ENCODE measurements around the gene DDX10.
A peak's percentile ranks its signal among the peaks of the same experiment; 100 is the strongest.

The DDX10 gene

DNA sequence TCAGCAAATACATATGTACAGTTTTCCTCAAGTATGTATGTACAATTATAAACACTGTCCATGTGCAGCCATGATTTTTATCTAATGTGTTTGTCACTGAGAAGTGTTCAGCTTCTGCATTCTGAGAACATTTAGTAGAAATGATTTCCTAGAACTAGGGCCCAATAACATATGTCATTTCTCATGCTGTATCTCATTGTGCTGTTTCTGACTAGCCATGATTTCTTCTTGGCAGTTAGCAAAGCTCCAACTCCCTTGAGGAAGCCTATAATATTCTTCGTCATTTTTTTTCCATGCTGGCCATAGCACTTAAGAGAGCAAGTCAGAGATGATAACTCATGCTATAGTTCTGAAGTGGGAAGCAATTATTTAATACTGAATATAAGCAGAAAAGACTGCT lies 187.8 kb downstream of the DDX10 start:
- Histone ChIP-seq H3K4me1 (peaks cover 0 to 43% (median 16%) of the 10 kb centered on the region in 4 donors), H3K36me3 (no peaks in the 10 kb centered on the region), H3K4me3 (no peak overlapping the region), H3K9me3 (no peaks in the 10 kb centered on the region), H3K27ac (no peak overlapping the region), H3K27me3 (no peaks in the 10 kb centered on the region)
- TF ChIP-seq, protein P1, sequence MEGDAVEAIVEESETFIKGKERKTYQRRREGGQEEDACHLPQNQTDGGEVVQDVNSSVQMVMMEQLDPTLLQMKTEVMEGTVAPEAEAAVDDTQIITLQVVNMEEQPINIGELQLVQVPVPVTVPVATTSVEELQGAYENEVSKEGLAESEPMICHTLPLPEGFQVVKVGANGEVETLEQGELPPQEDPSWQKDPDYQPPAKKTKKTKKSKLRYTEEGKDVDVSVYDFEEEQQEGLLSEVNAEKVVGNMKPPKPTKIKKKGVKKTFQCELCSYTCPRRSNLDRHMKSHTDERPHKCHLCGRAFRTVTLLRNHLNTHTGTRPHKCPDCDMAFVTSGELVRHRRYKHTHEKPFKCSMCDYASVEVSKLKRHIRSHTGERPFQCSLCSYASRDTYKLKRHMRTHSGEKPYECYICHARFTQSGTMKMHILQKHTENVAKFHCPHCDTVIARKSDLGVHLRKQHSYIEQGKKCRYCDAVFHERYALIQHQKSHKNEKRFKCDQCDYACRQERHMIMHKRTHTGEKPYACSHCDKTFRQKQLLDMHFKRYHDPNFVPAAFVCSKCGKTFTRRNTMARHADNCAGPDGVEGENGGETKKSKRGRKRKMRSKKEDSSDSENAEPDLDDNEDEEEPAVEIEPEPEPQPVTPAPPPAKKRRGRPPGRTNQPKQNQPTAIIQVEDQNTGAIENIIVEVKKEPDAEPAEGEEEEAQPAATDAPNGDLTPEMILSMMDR (IDR thresholded peaks at IDR 0.05), result no peak
- intact Hi-C loops (cut with DNase I; ENCODE audit: low total_unique reads), result no loop called here
- no peak for DNase-seq

DNA sequence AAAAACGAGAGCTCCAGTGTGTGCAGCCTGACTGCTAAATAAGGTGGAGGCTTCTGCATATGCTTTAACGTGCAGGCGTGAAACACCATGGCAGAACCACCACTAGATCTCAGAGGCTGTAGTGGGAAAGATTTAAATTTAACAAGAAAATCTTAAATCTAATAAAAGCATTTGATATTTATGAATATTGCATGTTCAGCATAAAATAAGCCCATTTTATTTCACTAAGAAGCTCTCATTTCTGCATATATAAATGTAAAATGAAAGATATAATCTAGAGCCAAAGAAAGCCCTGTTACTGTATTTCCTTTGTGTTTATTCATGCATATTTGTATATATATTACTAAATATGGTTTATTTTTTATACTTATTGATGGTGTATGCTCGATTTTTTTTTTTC lies 188.3 kb downstream of the DDX10 start:
- Histone ChIP-seq H3K4me1 (peaks cover 0 to 43% (median 16%) of the 10 kb centered on the region in 4 donors), H3K9me3 (no peaks in the 10 kb centered on the region), H3K36me3 (no peaks in the 10 kb centered on the region), H3K4me3 (no peak overlapping the region), H3K27ac (peak overlapping the region in 1 of 2 donors; percentile 62), H3K27me3 (no peaks in the 10 kb centered on the region)
- DNase-seq, result no peak
- TF ChIP-seq, protein P1 (IDR thresholded peaks at IDR 0.05), result no peak
- intact Hi-C loops (cut with DNase I; ENCODE audit: low total_unique reads), result no loop called here

DNA sequence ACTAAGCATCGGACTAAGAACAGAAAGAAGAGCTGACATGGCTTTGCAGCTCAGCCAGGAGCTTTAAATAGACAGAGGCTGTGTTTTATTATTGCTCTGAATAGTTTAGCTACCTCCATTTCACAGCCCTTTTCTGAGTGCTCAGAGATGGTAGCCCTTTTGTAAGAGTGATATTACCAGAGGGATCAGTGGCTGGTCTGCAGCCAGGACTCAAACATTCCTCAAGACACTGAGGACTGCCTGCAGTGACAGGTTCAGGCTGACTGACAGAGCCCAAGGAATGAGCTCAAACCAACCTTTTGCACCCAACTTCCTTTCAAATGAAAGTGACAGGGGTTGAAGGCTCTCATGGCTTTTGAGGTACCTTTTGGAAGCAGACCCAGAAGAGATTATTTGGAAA lies 189.0 kb downstream of the DDX10 start:
- intact Hi-C loops (cut with DNase I; ENCODE audit: low total_unique reads), result no loop called here
- Histone ChIP-seq H3K9me3 (no peaks in the 10 kb centered on the region), H3K27ac (peak overlapping the region; percentile 45 to 62), H3K36me3 (no peaks in the 10 kb centered on the region), H3K4me3 (peak overlapping the region; percentile 25 to 30), H3K27me3 (no peaks in the 10 kb centered on the region), H3K4me1 (peaks cover 0 to 43% (median 16%) of the 10 kb centered on the region in 4 donors)
- TF ChIP-seq, protein P1 (IDR thresholded peaks at IDR 0.05), result no peak
- no peak for DNase-seq

DNA sequence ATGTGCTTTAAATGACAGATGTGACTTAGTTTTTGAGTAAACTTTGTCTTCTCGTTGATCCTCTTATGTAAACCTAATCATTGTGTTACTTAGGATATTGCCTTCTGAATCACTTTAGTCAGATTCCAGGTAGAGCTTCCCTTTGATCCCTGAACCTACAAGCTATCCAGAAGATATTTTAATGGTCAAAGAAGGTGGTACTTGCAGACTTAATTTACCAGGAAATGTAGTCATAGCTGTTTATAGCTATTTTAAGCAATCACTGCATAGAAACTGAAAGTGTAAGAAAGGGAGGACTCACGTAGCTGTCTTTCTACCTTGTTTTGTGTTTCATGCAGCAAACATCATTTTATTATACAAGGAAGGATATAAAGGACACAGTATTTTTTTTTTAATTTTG lies 189.5 kb downstream of the DDX10 start:
- H3K36me3 ChIP-seq, result no peaks in the 10 kb centered on the region
- peaks cover 0 to 43% (median 16%) of the 10 kb centered on the region in 4 donors for H3K4me1 ChIP-seq
- peak overlapping the region; percentile 45 to 62 for H3K27ac ChIP-seq
- H3K4me3 ChIP-seq, result peak overlapping the region; percentile 25 to 30
- H3K9me3 ChIP-seq, result no peaks in the 10 kb centered on the region
- intact Hi-C loops (cut with DNase I; ENCODE audit: low total_unique reads), result no loop called here
- TF ChIP-seq, protein P1 (IDR thresholded peaks at IDR 0.05), result no peak
- H3K27me3 ChIP-seq, result no peaks in the 10 kb centered on the region
- DNase-seq, result no peak

DNA sequence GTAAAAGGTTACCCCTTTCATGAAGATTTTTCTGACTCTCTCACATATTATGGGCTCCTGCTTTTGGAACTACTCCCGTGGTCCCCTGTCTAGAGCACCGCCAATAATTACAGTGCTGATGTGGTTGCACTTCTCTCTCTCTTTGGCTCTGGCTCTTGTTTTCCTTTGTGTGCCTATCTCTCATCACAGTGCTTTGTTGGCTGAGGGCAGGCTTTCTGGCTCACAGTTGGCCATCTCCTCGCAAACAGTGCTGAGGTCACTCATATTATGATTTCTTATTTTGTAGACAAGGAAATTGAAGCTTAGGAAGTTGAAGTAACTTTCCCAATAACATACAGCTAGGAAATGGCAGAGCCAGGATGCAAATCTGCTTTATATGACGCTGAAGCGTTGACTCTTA lies 192.5 kb downstream of the DDX10 start:
- H3K36me3 ChIP-seq, result no peaks in the 10 kb centered on the region
- intact Hi-C loops (cut with DNase I; ENCODE audit: low total_unique reads), result no loop called here
- H3K9me3 ChIP-seq, result no peaks in the 10 kb centered on the region
- H3K27me3 ChIP-seq, result no peaks in the 10 kb centered on the region
- DNase-seq, result no peak
- TF ChIP-seq, protein P1 (IDR thresholded peaks at IDR 0.05), result no peak
- no peak overlapping the region for H3K4me3 ChIP-seq
- peaks cover 0 to 39% (median 16%) of the 10 kb centered on the region in 4 donors for H3K4me1 ChIP-seq
- H3K27ac ChIP-seq, result peak overlapping the region in 1 of 2 donors; percentile 19

DNA sequence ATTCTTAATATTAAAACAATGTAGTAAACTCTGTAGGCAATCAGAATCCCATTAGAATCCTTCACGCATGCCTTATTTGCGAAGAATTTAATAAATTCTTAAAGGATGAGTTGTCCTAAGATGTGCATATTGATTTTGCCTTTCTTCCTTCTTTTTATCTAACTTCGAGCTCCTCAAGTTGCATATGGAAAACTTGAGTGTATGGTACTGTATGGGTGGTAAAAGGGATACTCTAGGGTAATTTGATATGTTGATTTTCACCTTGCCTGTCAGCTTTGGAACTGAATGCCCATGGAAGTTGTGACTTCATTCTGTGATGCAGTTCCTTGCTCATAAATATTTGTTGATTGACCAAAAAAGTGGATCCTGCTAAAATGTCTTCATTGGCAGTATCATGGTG lies 193.8 kb downstream of the DDX10 start:
- Histone ChIP-seq H3K4me1 (peaks cover 0 to 27% (median 9%) of the 10 kb centered on the region in 4 donors), H3K36me3 (no peaks in the 10 kb centered on the region), H3K4me3 (no peak overlapping the region), H3K9me3 (no peaks in the 10 kb centered on the region), H3K27ac (no peak overlapping the region), H3K27me3 (no peaks in the 10 kb centered on the region)
- TF ChIP-seq, protein P1 (IDR thresholded peaks at IDR 0.05), result no peak
- intact Hi-C loops (cut with DNase I; ENCODE audit: low total_unique reads), result no loop called here
- no peak for DNase-seq
